ENCODE results near the gene PRMT7. TPM values are rescaled to one million over a fixed set of nuclear protein-coding genes. Genes with fewer than 3 reads are reported as not detected.

PRMT7 gene
- polyA plus RNA-seq, 3 donors, result 15.0 to 41.1 (median 15.2) TPM

- no peak overlapping the region for H3K4me2 ChIP-seq (replicated peaks; ENCODE audit: extremely low read depth, low read length, poor library complexity, severe bottlenecking)
- Mint-ChIP-seq H3K27ac (peak overlapping the region in 1 of 7 donors; percentile 69), H3K36me3 (no peaks in the 10 kb centered on the region), H3K9me3 (peaks cover 0 to 3% (median 0%) of the 10 kb centered on the region in 7 donors), H3K27me3 (ENCODE audit: low read depth in 3 of 3) (peaks cover 18 to 26% (median 24%) of the 10 kb centered on the region in 3 donors), H3K4me3 (no peak overlapping the region), H3K4me1 (peaks cover 53% of the 10 kb centered on the region)
- peak in 1 of 3 donors; percentile 28 for DNase-seq
- no peaks in the 10 kb centered on the region for H3K9me3 ChIP-seq (replicated peaks in 1 of 2; ENCODE audit: control insufficient read depth in 1 of 2, insufficient read depth in 1 of 2, low read length in 2 of 2)
- H3K4me3 ChIP-seq (replicated peaks in 1 of 3; ENCODE audit: low read depth in 2 of 3, low read length in 3 of 3), result no peak overlapping the region
- no peaks in the 10 kb centered on the region for H4K20me1 ChIP-seq (ENCODE audit: insufficient read depth, low read length)
- H3K4me1 ChIP-seq (ENCODE audit: control insufficient read depth in 1 of 2, insufficient read depth in 2 of 2, low read length in 2 of 2), result peaks cover 41 to 45% of the 10 kb centered on the region in 2 donors
- no peak overlapping the region for H3K27ac ChIP-seq (ENCODE audit: low read depth in 1 of 2, low read length in 2 of 2)
- no peaks in the 10 kb centered on the region for H3K79me2 ChIP-seq (ENCODE audit: insufficient read depth, low read length)
- peak; percentile 61 for TF ChIP-seq CTCF (IDR thresholded peaks at IDR 0.05)
- peaks cover 0 to 4% of the 10 kb centered on the region in 2 donors for H3K27me3 ChIP-seq (ENCODE audit: control insufficient read depth in 2 of 2, insufficient read depth in 2 of 2, low read length in 2 of 2)
- H2AFZ ChIP-seq (ENCODE audit: insufficient read depth, low read depth, low read length, poor library complexity, severe bottlenecking), result no peak overlapping the region
- no peaks in the 10 kb centered on the region for H3K36me3 ChIP-seq (replicated peaks in 1 of 2; ENCODE audit: control insufficient read depth in 1 of 2, insufficient read depth in 2 of 2, low read length in 2 of 2)
- WGBS (ENCODE audit: insufficient coverage), result 76% methylated on average over 6 of the region's 13 CpGs
- no peak overlapping the region for H3K9ac ChIP-seq (ENCODE audit: insufficient read depth, low read length, poor library complexity, severe bottlenecking)
- intact Hi-C loops (cut with micrococcal nuclease), result no loop called here
Measured at GRCh38 chr16:68367030-68367429, 56.2 kb downstream of the PRMT7 start.

DNA sequence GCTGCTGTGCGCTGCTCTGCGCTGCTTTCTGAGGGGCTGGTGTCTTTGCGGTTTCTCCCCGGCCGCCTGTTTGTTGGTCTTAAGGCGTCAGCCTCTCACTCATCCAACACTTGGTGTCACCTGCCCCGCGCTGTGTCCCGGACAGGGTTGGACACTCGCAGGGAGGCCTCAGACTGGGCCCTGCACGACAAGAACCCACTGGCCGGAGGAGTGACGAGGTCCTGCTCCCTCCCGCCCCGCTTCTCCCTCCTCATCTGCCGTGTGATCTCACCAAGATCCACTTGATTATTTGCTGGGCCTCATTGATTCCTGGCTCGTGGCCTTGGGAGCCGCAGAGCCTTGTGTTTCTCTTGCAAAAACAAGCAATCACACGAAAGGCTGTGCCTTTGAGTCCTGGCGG lies 56.6 kb downstream of the PRMT7 start:
- no peak for DNase-seq
- intact Hi-C loops (cut with micrococcal nuclease), result no loop called here
- TF ChIP-seq CTCF (IDR thresholded peaks at IDR 0.05), result no peak
- no peak overlapping the region for H3K9ac ChIP-seq (ENCODE audit: insufficient read depth, low read length, poor library complexity, severe bottlenecking)
- H3K27me3 ChIP-seq (ENCODE audit: control insufficient read depth in 2 of 2, insufficient read depth in 2 of 2, low read length in 2 of 2), result peaks cover 0 to 4% of the 10 kb centered on the region in 2 donors
- WGBS (ENCODE audit: insufficient coverage), result 92% methylated on average over 17 of the region's 20 CpGs
- no peak overlapping the region for H3K27ac ChIP-seq (ENCODE audit: low read depth in 1 of 2, low read length in 2 of 2)
- Mint-ChIP-seq H3K27me3 (ENCODE audit: low read depth in 3 of 3) (peaks cover 18 to 26% (median 25%) of the 10 kb centered on the region in 3 donors), H3K4me1 (peaks cover 53% of the 10 kb centered on the region), H3K9me3 (peaks cover 0 to 3% (median 0%) of the 10 kb centered on the region in 7 donors), H3K4me3 (peak overlapping the region in 1 of 2 donors; percentile 48), H3K27ac (no peak overlapping the region), H3K36me3 (no peaks in the 10 kb centered on the region)
- H2AFZ ChIP-seq (ENCODE audit: insufficient read depth, low read depth, low read length, poor library complexity, severe bottlenecking), result no peak overlapping the region
- no peaks in the 10 kb centered on the region for H3K36me3 ChIP-seq (replicated peaks in 1 of 2; ENCODE audit: control insufficient read depth in 1 of 2, insufficient read depth in 2 of 2, low read length in 2 of 2)
- no peak overlapping the region for H3K4me3 ChIP-seq (replicated peaks in 1 of 3; ENCODE audit: low read depth in 2 of 3, low read length in 3 of 3)
- peaks cover 41 to 45% of the 10 kb centered on the region in 2 donors for H3K4me1 ChIP-seq (ENCODE audit: control insufficient read depth in 1 of 2, insufficient read depth in 2 of 2, low read length in 2 of 2)
- H4K20me1 ChIP-seq (ENCODE audit: insufficient read depth, low read length), result no peaks in the 10 kb centered on the region
- no peaks in the 10 kb centered on the region for H3K9me3 ChIP-seq (replicated peaks in 1 of 2; ENCODE audit: control insufficient read depth in 1 of 2, insufficient read depth in 1 of 2, low read length in 2 of 2)
- no peaks in the 10 kb centered on the region for H3K79me2 ChIP-seq (ENCODE audit: insufficient read depth, low read length)
- H3K4me2 ChIP-seq (replicated peaks; ENCODE audit: extremely low read depth, low read length, poor library complexity, severe bottlenecking), result no peak overlapping the region

Measured in CD14-positive monocyte (primary cell).